Peyer's patch (tissue), 4 donors: Measurements from ENCODE around the gene MAT2A. TPM values are rescaled to one million over a fixed set of nuclear protein-coding genes. Genes with fewer than 3 reads are reported as not detected.
A peak's percentile ranks its signal among the peaks of the same experiment; 100 is the strongest.

Experiments used
- DNase-seq, 3 donors: peaks; one replicate each; pipeline ENCODE4 v3.0.0-alpha.2; 2017 to 2019
- H3K27ac ChIP-seq, 4 donors: fragments of 200-600 bp; sonication (generic); one replicate each; pipeline ENCODE4 v1.5.1; 2016 to 2019
- H3K27me3 ChIP-seq, 2 donors: fragments of 200-600 bp; sonication (generic); one replicate each; pipeline ENCODE4 v1.5.1; 2019
- H3K36me3 ChIP-seq, 3 donors: fragments of 200-600 bp; sonication (generic); one replicate each; pipeline ENCODE4 v1.5.1; 2016 to 2019
- H3K4me1 ChIP-seq, 4 donors: fragments of 200-600 bp; sonication (generic); one replicate each; pipeline ENCODE4 v1.5.1; 2016 to 2019
- H3K4me3 ChIP-seq, 4 donors: fragments of 200-600 bp; sonication (generic); 1 replicate in 3 of 4; 2 replicates in 1 of 4; pipeline ENCODE4 v1.5.1; 2016 to 2019; ENCODE audit warnings: mild to moderate bottlenecking in 1 of 4
- H3K9me3 ChIP-seq, 4 donors: fragments of 200-600 bp; sonication (generic); one replicate each; pipeline ENCODE4 v1.5.1; 2016 to 2019; ENCODE audit warnings: mild to moderate bottlenecking in 1 of 4
- POLR2A ChIP-seq, 2 donors: fragments of 450-650 bp; IDR thresholded peaks; one replicate each; pipeline ENCODE4 v1.5.1; 2017; ENCODE audit warnings: antibody characterized with exemption in 2 of 2, mild to moderate bottlenecking in 2 of 2, moderate library complexity in 2 of 2
- total RNA-seq, 4 donors: library from RNA; depleted of rRNA; stranded (reverse); fragments of >200 nt; gene quantifications; one replicate each; pipeline ENCODE4 v1.1.0, GENCODE V29; 2016
- TF ChIP-seq, protein P1 (sequence below), 6 experiments: fragments of 450-650 bp in 4 of 6; fragments of 200-600 bp in 2 of 6; sonication (generic) in 1 of 6; IDR thresholded peaks; one replicate each; pipeline ENCODE4 v1.5.1; 2017 to 2019; ENCODE audit warnings: antibody characterized with exemption in 6 of 6, mild to moderate bottlenecking in 3 of 6, moderate library complexity in 1 of 6

MAT2A gene
- total RNA-seq, 4 donors from 2014 or later, result 113 to 189 (median 140) TPM

DNA sequence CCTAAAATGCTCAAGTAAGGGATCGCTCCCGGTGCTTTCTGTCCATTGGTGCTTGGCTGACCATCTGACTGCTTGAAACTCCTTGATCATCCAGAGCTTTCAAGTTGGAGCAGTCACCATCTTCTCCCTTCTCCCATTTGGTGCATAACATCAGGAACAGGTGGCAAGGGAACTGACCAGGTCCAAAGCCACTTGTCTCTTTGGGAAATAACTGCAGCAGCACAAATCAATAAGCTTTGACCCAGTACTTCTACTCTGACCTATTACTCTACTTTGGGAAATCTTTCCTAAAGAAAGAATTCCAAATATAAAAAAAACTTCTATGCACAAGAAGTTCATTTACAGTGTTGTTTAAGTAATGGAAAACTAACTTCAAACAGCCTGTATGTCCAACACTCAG, 10.6 kb upstream of the MAT2A start:
- H3K4me1 ChIP-seq, result peaks cover 0 to 19% (median 0%) of the 10 kb centered on the region in 4 donors
- DNase-seq, result no peak
- H3K9me3 ChIP-seq, result no peaks in the 10 kb centered on the region
- no peaks in the 10 kb centered on the region for H3K27me3 ChIP-seq
- H3K4me3 ChIP-seq, result no peak overlapping the region
- no peaks in the 10 kb centered on the region for H3K36me3 ChIP-seq
- no peak for TF ChIP-seq POLR2A (IDR thresholded peaks at IDR 0.05)
- TF ChIP-seq, protein P1, sequence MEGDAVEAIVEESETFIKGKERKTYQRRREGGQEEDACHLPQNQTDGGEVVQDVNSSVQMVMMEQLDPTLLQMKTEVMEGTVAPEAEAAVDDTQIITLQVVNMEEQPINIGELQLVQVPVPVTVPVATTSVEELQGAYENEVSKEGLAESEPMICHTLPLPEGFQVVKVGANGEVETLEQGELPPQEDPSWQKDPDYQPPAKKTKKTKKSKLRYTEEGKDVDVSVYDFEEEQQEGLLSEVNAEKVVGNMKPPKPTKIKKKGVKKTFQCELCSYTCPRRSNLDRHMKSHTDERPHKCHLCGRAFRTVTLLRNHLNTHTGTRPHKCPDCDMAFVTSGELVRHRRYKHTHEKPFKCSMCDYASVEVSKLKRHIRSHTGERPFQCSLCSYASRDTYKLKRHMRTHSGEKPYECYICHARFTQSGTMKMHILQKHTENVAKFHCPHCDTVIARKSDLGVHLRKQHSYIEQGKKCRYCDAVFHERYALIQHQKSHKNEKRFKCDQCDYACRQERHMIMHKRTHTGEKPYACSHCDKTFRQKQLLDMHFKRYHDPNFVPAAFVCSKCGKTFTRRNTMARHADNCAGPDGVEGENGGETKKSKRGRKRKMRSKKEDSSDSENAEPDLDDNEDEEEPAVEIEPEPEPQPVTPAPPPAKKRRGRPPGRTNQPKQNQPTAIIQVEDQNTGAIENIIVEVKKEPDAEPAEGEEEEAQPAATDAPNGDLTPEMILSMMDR (IDR thresholded peaks at IDR 0.05), result no peak
- no peak overlapping the region for H3K27ac ChIP-seq

DNA sequence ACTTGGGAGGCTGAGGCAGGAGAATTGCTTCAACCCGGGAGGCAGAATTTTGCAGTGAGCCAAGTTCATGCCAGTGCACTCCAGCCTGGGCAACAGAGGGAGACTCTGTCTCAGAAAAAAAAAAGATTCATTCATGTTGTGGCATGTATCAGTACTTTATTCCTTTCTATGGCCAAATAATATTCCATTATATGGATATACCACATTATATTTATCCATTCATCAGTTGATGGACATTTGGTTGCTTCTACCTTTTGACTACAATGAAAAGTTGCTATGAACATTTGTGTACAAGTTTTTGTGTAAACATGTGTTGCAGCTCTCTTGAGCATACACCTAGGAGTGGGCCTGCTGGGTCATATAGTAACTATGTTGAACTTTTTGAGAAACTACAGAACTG, 9.2 kb upstream of the MAT2A start:
- Histone ChIP-seq H3K4me1 (peaks cover 0 to 5% (median 0%) of the 10 kb centered on the region in 4 donors), H3K36me3 (no peaks in the 10 kb centered on the region), H3K9me3 (no peaks in the 10 kb centered on the region), H3K4me3 (no peak overlapping the region), H3K27ac (no peak overlapping the region), H3K27me3 (no peaks in the 10 kb centered on the region)
- DNase-seq, result no peak
- TF ChIP-seq POLR2A (IDR thresholded peaks at IDR 0.05), result no peak
- TF ChIP-seq, protein P1 (IDR thresholded peaks at IDR 0.05), result no peak

DNA sequence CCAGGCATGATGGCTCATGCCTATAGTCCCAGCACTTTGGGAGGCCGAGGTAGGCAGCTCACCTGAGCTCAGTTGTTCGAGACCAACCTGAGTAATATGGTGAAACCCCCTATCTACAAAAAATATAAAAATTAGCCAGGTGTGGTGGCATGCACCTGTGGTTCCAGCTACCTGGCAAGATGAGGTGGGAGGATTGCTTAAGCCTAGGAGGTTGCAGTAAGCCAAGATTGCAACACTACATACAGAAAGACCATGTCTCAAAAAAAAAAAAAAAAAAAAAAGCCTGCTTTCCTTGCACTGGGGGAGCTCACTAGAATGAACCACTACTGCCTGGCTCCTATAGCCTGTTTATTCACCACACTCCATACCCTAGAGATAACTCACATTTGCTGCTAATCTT, 7.4 kb upstream of the MAT2A start:
- H3K27me3 ChIP-seq, result no peaks in the 10 kb centered on the region
- no peaks in the 10 kb centered on the region for H3K36me3 ChIP-seq
- H3K4me3 ChIP-seq, result no peak overlapping the region
- TF ChIP-seq, protein P1 (IDR thresholded peaks at IDR 0.05), result no peak
- TF ChIP-seq POLR2A (IDR thresholded peaks at IDR 0.05), result no peak
- no peaks in the 10 kb centered on the region for H3K9me3 ChIP-seq
- H3K27ac ChIP-seq, result no peak overlapping the region
- no peaks in the 10 kb centered on the region for H3K4me1 ChIP-seq
- no peak for DNase-seq

DNA sequence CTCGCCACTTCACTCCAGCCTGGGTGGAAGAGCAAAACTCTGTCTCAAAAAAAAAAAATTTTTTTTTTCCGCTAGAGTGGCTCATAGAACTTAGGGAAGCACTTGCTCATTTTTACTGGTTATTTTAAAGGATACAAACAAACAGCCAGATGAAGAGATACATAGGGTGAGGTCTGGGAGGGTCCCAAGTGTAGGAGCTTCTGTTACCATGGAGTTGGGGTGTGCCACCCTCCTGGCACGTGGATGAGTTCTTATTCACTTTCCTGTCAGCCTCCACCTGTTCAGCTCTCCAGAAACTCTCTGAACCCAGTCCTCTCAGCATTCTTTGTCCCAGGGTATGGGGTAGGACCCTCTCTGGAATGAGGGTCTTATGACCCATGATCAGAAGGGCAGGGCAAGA, 4.9 kb upstream of the MAT2A start:
- Histone ChIP-seq H3K4me1 (peaks cover 0 to 9% (median 0%) of the 10 kb centered on the region in 4 donors), H3K27me3 (no peaks in the 10 kb centered on the region), H3K4me3 (no peak overlapping the region), H3K9me3 (no peaks in the 10 kb centered on the region), H3K36me3 (no peaks in the 10 kb centered on the region), H3K27ac (no peak overlapping the region)
- TF ChIP-seq POLR2A (IDR thresholded peaks at IDR 0.05), result no peak
- no peak for DNase-seq

DNA sequence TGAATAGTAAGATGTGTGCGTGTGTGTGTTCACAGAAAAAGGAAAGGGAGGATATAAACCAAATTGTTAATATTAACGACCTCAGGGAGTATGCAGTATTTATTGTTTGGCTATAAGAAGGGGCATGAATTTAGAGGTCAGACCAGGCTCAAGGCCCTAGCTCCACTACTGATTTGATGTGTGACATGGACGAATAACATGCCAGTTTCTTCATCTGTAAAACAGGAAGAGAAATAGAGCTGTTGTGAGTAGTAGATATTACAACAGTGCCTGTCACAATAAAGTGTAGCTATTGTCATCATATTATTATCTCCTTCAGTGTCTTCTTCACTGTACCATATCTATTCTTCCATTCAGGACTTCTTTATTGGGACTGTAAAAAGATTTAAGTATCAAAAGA, 4.1 kb upstream of the MAT2A start:
- H3K4me1 ChIP-seq, result peaks cover 0 to 9% (median 0%) of the 10 kb centered on the region in 4 donors
- no peaks in the 10 kb centered on the region for H3K27me3 ChIP-seq
- H3K4me3 ChIP-seq, result no peak overlapping the region
- no peak overlapping the region for H3K27ac ChIP-seq
- H3K9me3 ChIP-seq, result no peaks in the 10 kb centered on the region
- no peak for TF ChIP-seq POLR2A (IDR thresholded peaks at IDR 0.05)
- TF ChIP-seq, protein P1 (IDR thresholded peaks at IDR 0.05), result no peak
- H3K36me3 ChIP-seq, result no peaks in the 10 kb centered on the region
- no peak for DNase-seq

DNA sequence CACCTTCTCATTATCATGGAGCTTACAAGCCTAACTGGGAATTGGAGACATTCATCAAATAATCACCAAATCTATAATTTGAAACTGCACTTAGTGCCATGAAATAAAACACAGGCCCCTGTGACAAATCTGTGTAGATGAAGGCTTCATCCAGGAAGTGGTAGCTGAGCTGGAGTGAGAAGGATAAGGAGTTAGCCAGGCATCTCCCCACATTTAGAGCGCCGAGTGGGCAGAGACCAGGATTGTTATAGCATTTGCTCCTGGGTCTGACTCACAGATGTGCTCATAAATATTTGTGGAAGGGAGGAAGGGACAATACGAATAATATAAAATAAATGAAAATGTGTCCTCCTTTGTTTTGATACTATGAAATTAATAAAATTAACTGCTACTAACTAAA, 2.5 kb upstream of the MAT2A start:
- Histone ChIP-seq H3K36me3 (peaks cover 0 to 5% (median 0%) of the 10 kb centered on the region in 3 donors), H3K27ac (peak overlapping the region in 1 of 4 donors; percentile 5)
- TF ChIP-seq POLR2A (IDR thresholded peaks at IDR 0.05), result no peak
- TF ChIP-seq, protein P1 (IDR thresholded peaks at IDR 0.05), result no peak

More for the DNA sequence above, 2.5 kb upstream of the MAT2A start:
- H3K9me3 ChIP-seq, result no peaks in the 10 kb centered on the region
- DNase-seq, result no peak
- no peak overlapping the region for H3K4me3 ChIP-seq
- H3K4me1 ChIP-seq, result peaks cover 0 to 20% (median 4%) of the 10 kb centered on the region in 4 donors
- H3K27me3 ChIP-seq, result no peaks in the 10 kb centered on the region
